K562 (cell line): Measurements from ENCODE around the gene MYLK4. TPM values are rescaled to one million over a fixed set of nuclear protein-coding genes. Genes with fewer than 3 reads are reported as not detected.
A peak's percentile ranks its signal among the peaks of the same experiment; 100 is the strongest.

ENCODE experiments used
- DPF2 ChIP-seq: fragments of 450-650 bp; IDR thresholded peaks from 2 replicates; pipeline ENCODE4 v1.6.1; 2016
- ETV1 ChIP-seq: fragments of 450-650 bp; conservative IDR thresholded peaks from 2 replicates; pipeline ENCODE4 v1.6.1; 2016; ENCODE audit warnings: missing genetic modification characterization, control low read depth, low read depth, missing compliant biosample characterization
- JUN ChIP-seq, 2 experiments: sonication (generic) in 1 of 2; formaldehyde crosslinking in 1 of 2; IDR thresholded peaks; 2 replicates each; pipeline versions ENCODE4 v1.6.1 to v1.8.0; 2012 to 2022; ENCODE audit warnings: borderline replicate concordance in 2 of 2, mild to moderate bottlenecking in 2 of 2, improper control_type of control experiment in 1 of 2, low read depth in 1 of 2, low read length in 1 of 2, missing genetic modification reagents in 1 of 2
- JUND ChIP-seq, 2 experiments: IDR thresholded peaks; 2 replicates in 1 of 2; 3 replicates in 1 of 2; pipeline ENCODE4 v1.6.1; 2011; ENCODE audit warnings: borderline replicate concordance in 2 of 2, low read depth in 2 of 2, low read length in 2 of 2, improper control_type of control experiment in 1 of 2, missing biosample characterization in 1 of 2, missing genetic modification characterization in 1 of 2, missing genetic modification reagents in 1 of 2
- MAFG ChIP-seq: fragments of 450-650 bp; conservative IDR thresholded peaks from 2 replicates; pipeline ENCODE4 v1.6.1; 2016; ENCODE audit warnings: missing genetic modification characterization, missing compliant biosample characterization
- MAFK ChIP-seq: IDR thresholded peaks from 2 replicates; pipeline ENCODE4 v1.6.1; 2011; ENCODE audit warnings: low read length, improper control_type of control experiment
- PRMT5 ChIP-seq: sonication (generic); formaldehyde crosslinking; IDR thresholded peaks from 2 replicates; pipeline ENCODE4 v1.5.0; 2020; ENCODE audit warnings: missing genetic modification reagents
- REST ChIP-seq, 2 experiments: fragments of 450-650 bp; formaldehyde crosslinking in 1 of 2; IDR thresholded peaks; 2 replicates each; pipeline versions ENCODE4 v1.4.0 to v1.6.1; 2014 to 2020; ENCODE audit warnings: mild to moderate bottlenecking in 2 of 2, borderline replicate concordance in 1 of 2, low read depth in 1 of 2
- SNAPC5 ChIP-seq: fragments of 250-450 bp; sonication (Bioruptor Pico); IDR thresholded peaks from 2 replicates; pipeline ENCODE4 v1.8.0; 2021; ENCODE audit warnings: moderate library complexity, mild to moderate bottlenecking, inconsistent platforms
- YY1 ChIP-seq, 3 experiments: IDR thresholded peaks; 2 replicates each; pipeline ENCODE4 v1.6.1; 2011; ENCODE audit warnings: low read length in 2 of 3, mild to moderate bottlenecking in 2 of 3, moderate library complexity in 2 of 3, borderline replicate concordance in 1 of 3, control low read depth in 1 of 3, low read depth in 1 of 3; ENCODE audit not compliant: insufficient read depth in 3 of 3, insufficient replicate concordance in 2 of 3, control insufficient read depth in 1 of 3, insufficient read length in 1 of 3; ENCODE audit errors: extremely low read depth in 1 of 3
- polyA plus RNA-seq, 8 experiments: library from polyadenylated mRNA; depleted of rRNA in 4 of 8; stranded (reverse) in 5 of 8; unstranded in 3 of 8; fragments of >200 nt; fragmentation: Nextera tagmentation in 2 of 8; fragmentation: Illumina TruSeq in 1 of 8; extraction: Ambion mirVana in 2 of 8; extraction: Trizol in 1 of 8; gene quantifications; 2 replicates each; pipeline versions ENCODE4 v1.2.1 to v1.2.3, GENCODE V29; 2011 to 2014; ENCODE audit warnings: inconsistent platforms in 1 of 8, missing spikeins in 1 of 8
- total RNA-seq, 7 experiments: library from RNA; depleted of rRNA in 6 of 7; stranded (reverse); fragments of >200 nt in 6 of 7; fragmentation: Illumina TruSeq in 2 of 7; extraction: Trizol in 2 of 7; gene quantifications; 2 replicates each; pipeline versions ENCODE4 v1.2.1 to v1.2.3, GENCODE V29; 2011 to 2021; ENCODE audit warnings: low replicate concordance in 1 of 7
- TF ChIP-seq, protein P1 (sequence below), 2 experiments: fragments of 450-650 bp in 1 of 2; sonication (generic) in 1 of 2; formaldehyde crosslinking in 1 of 2; IDR thresholded peaks in 1 of 2; conservative IDR thresholded peaks in 1 of 2; 2 replicates each; pipeline versions ENCODE4 v1.6.1 to v1.8.1; 2016 to 2023; ENCODE audit warnings: mild to moderate bottlenecking in 2 of 2, moderate library complexity in 2 of 2, inconsistent platforms in 1 of 2, missing genetic modification reagents in 1 of 2

Gene MYLK4
- total and polyA plus RNA-seq, 9 of the 15 experiments (the other 6 are each of a cell fraction or from before 2014, with no cell fraction given): 0.01 to 0.15 (median 0.06) TPM

DNA sequence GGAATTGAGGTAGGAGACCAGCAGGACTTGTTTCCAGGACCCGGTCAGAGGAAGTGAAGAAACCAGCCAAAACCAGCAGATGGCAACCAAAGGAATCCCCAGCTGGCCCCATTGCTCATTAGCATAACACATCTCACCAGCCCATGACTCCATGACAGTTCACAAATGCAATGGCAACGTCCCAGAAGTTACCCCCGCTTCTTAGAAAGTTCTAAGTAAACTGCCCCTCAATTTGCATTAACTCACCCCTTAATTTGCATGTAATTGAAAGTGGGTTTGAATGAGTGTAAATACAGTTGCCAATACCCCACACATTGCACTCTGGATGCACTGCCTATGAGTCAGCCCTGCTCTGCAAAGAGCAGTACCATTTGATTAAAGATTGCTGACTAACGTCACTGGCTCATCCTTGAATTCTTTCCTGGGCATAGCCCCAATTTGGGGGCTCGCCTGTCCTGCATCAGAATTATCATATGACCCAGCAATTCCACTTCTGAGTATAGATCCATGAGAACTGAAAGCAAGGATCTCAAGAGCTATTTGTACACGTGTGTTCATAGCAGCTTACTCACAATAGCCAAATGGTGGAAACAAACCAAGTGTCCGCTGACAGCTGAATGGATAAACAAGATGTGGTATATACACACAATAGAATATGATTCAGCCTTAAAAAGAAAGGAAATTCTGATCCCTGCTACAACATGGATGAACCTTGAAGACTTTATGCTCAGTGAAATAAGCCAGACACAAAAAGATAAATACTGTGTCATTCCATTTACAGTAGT lies 36.4 kb downstream of the MYLK4 start (continued):
- TF ChIP-seq MAFG (tag) (peak; percentile 8; the same call in 1 of the 2 replicates), DPF2 (0 out of 2 replicates have a peak, but pooled peaks have one; percentile 18), YY1 (IDR thresholded peaks at IDR 0.05; ENCODE audit: borderline replicate concordance in 1 of 3, control insufficient read depth in 1 of 3, extremely low read depth in 1 of 3, insufficient read depth in 3 of 3, insufficient read length in 1 of 3, insufficient replicate concordance in 2 of 3, low read depth in 1 of 3, low read length in 2 of 3) (peak in 1 of 3 experiments; percentile 19), ETV1 (0 out of 2 replicates have a peak, but pooled peaks have one; percentile 17), SNAPC5 (CRISPR knock-in tag) (0 out of 2 replicates have a peak, but pooled peaks have one; percentile 33), REST (IDR thresholded peaks at IDR 0.05; ENCODE audit: borderline replicate concordance) (peak; percentile 54), REST (CRISPR knock-in tag; IDR thresholded peaks at IDR 0.05; ENCODE audit: low read depth) (no peak), JUND (IDR thresholded peaks at IDR 0.05; ENCODE audit: borderline replicate concordance, low read depth, low read length) (peak; percentile 39; the same call in 1 of the 2 replicates), JUND (tag; IDR thresholded peaks at IDR 0.05; ENCODE audit: borderline replicate concordance, low read depth, low read length) (peak; percentile 83; the same call in 2 of the 3 replicates), JUN (IDR thresholded peaks at IDR 0.05; ENCODE audit: borderline replicate concordance, low read depth, low read length) (0 out of 2 replicates have a peak, but pooled peaks have one; percentile 44), JUN (CRISPR knock-in tag; IDR thresholded peaks at IDR 0.05; ENCODE audit: borderline replicate concordance) (no peak), PRMT5 (no peak), MAFK (peak; percentile 33; the same call in 1 of the 2 replicates)
- TF ChIP-seq, protein P1, sequence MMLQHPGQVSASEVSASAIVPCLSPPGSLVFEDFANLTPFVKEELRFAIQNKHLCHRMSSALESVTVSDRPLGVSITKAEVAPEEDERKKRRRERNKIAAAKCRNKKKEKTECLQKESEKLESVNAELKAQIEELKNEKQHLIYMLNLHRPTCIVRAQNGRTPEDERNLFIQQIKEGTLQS (IDR thresholded peaks at IDR 0.05): peak; percentile 70
- TF ChIP-seq, protein P1 (CRISPR knock-in tag; conservative IDR thresholded peaks at IDR 0.05): no peak
